Keratinocyte (primary cell): Measurements from ENCODE around the gene MYO15B. TPM values are rescaled to one million over a fixed set of nuclear protein-coding genes. Genes with fewer than 3 reads are reported as not detected.
A peak's percentile ranks its signal among the peaks of the same experiment; 100 is the strongest.

ENCODE experiments used
- DNase-seq: peaks from one replicate; pipeline ENCODE4 v3.0.0-alpha.2; 2011; ENCODE audit warnings: low read depth, missing footprints, low spot score
- FAIRE-seq: peaks from 2 replicates; lab custom pipeline; 2011; peaks lifted over from hg19 to GRCh38; lab: Jason Lieb, UNC
- H2AFZ ChIP-seq: 2 replicates; pipeline ENCODE4 v1.6.0; 2012; ENCODE audit warnings: low read length, control low read depth, inconsistent platforms; ENCODE audit not compliant: control insufficient read depth
- H3K27ac ChIP-seq: 2 replicates; pipeline ENCODE4 v1.5.1; 2011; ENCODE audit warnings: low read length; ENCODE audit not compliant: control insufficient read depth, insufficient read depth
- H3K27me3 ChIP-seq: 3 replicates; pipeline ENCODE4 v1.6.0; 2011; ENCODE audit warnings: low read length; ENCODE audit not compliant: control insufficient read depth, insufficient read depth; ENCODE audit errors: extremely low read depth
- H3K36me3 ChIP-seq, 2 experiments: 2 replicates in 1 of 2; 3 replicates in 1 of 2; pipeline ENCODE4 v1.5.1; 2011; ENCODE audit warnings: low read length in 2 of 2, mild to moderate bottlenecking in 1 of 2; ENCODE audit not compliant: control insufficient read depth in 2 of 2, insufficient read depth in 2 of 2; ENCODE audit errors: extremely low read depth in 1 of 2
- H3K4me1 ChIP-seq: 3 replicates; pipeline ENCODE4 v1.5.1; 2011; ENCODE audit warnings: low read length; ENCODE audit not compliant: control insufficient read depth, insufficient read depth; ENCODE audit errors: extremely low read depth
- H3K4me2 ChIP-seq: 3 replicates; pipeline ENCODE4 v1.6.0; 2011; ENCODE audit warnings: low read depth, low read length; ENCODE audit not compliant: control insufficient read depth, insufficient read depth; ENCODE audit errors: extremely low read depth
- H3K4me3 ChIP-seq, 3 experiments: fragments of 200-600 bp in 1 of 3; sonication (generic) in 1 of 3; 2 replicates in 2 of 3; 3 replicates in 1 of 3; pipeline ENCODE4 v1.5.1; 2011 to 2016; ENCODE audit warnings: low read length in 3 of 3, mild to moderate bottlenecking in 3 of 3, control low read depth in 2 of 3, inconsistent platforms in 1 of 3, low read depth in 1 of 3, mixed read lengths in 1 of 3, mixed run types in 1 of 3, moderate library complexity in 1 of 3; ENCODE audit not compliant: control insufficient read depth in 2 of 3, insufficient read depth in 2 of 3; ENCODE audit errors: extremely low read depth in 1 of 3
- H3K79me2 ChIP-seq: 2 replicates; pipeline ENCODE4 v1.6.0; 2012; ENCODE audit warnings: low read length; ENCODE audit not compliant: control insufficient read depth, insufficient read depth
- H3K9ac ChIP-seq: 3 replicates; pipeline ENCODE4 v1.6.0; 2011; ENCODE audit warnings: low read length; ENCODE audit not compliant: control insufficient read depth, insufficient read depth; ENCODE audit errors: extremely low read depth
- H3K9me1 ChIP-seq: 3 replicates; pipeline ENCODE4 v1.6.0; 2011; ENCODE audit warnings: low read length; ENCODE audit not compliant: control insufficient read depth, insufficient read depth; ENCODE audit errors: extremely low read depth
- H3K9me3 ChIP-seq: 2 replicates; pipeline ENCODE4 v1.5.1; 2012; ENCODE audit warnings: low read depth, low read length; ENCODE audit not compliant: control insufficient read depth
- H4K20me1 ChIP-seq: 3 replicates; pipeline ENCODE4 v1.6.0; 2011; ENCODE audit warnings: low read length; ENCODE audit not compliant: control insufficient read depth, insufficient read depth; ENCODE audit errors: extremely low read depth
- EZH2 ChIP-seq: IDR thresholded peaks from one replicate; pipeline ENCODE4 v1.6.1; 2012; ENCODE audit warnings: inconsistent platforms, mild to moderate bottlenecking, low read length, moderate library complexity
- dilution Hi-C: fragments of 300-500 bp; cut with MboI; formaldehyde crosslinking; loops from one replicate; pipeline ENCODE4 v1.7.0; 2020; ENCODE audit warnings: low sequenced_read_pairs; ENCODE audit not compliant: extremely low pct_ligation_motif_present
- polyA plus RNA-seq, 5 experiments: library from polyadenylated mRNA; depleted of rRNA in 3 of 5; stranded (reverse) in 3 of 5; stranded (forward) in 1 of 5; unstranded in 1 of 5; fragments of >200 nt; gene quantifications; 1 replicate in 1 of 5; 2 replicates in 3 of 5; 3 replicates in 1 of 5; pipeline versions ENCODE4 v1.2.1 to v1.2.3, GENCODE V29; 2011 to 2012; ENCODE audit warnings: missing spikeins in 2 of 5, low read depth in 1 of 5, low replicate concordance in 1 of 5
- TF ChIP-seq, protein P1 (sequence below), 3 experiments: IDR thresholded peaks in 1 of 3; conservative IDR thresholded peaks in 1 of 3; optimal IDR thresholded peaks in 1 of 3; 2 replicates in 2 of 3; 3 replicates in 1 of 3; pipeline versions ENCODE3 to v1.5.1; 2011; ENCODE audit warnings: low read length in 3 of 3, mild to moderate bottlenecking in 3 of 3, moderate library complexity in 2 of 3, control low read depth in 1 of 3, inconsistent platforms in 1 of 3; ENCODE audit not compliant: insufficient read depth in 2 of 3; ENCODE audit errors: extremely low read depth in 1 of 3

MYO15B gene
- polyA plus RNA-seq, 1 donor (not counting 4 experiments of a cell fraction or from before 2014, with no cell fraction given) = 0.14 TPM

DNA sequence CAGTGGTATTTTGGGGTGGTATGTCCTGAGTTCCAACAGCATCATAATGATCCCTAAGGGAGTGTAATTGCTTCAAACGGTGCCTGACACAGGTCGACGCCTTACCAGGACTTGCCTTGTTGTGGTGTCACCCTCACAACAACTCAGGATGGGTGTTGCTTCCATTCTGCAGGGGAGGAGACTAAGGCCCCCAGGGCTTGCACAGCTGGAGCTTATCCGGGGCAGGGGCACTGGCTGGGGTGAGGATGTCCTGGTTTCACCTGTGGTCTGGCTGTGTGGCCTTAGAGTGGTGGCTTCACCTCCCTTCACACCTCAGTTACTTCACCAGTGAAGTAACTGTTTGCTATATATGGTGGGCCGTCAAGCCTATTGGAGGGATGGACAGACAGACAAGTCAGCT lies 38.8 kb upstream of the MYO15B start:
- Histone ChIP-seq H3K9ac (peak overlapping the region; percentile 15), H3K27me3 (no peaks in the 10 kb centered on the region), H3K36me3 (peaks cover 0 to 2% of the 10 kb centered on the region in 2 experiments), H2AFZ (no peak overlapping the region), H3K9me1 (no peaks in the 10 kb centered on the region), H3K4me3 (no peak overlapping the region), H3K9me3 (no peaks in the 10 kb centered on the region), H3K4me2 (peak overlapping the region; percentile 10), H3K79me2 (no peaks in the 10 kb centered on the region), H3K27ac (no peak overlapping the region), H4K20me1 (no peaks in the 10 kb centered on the region), H3K4me1 (peaks cover 16% of the 10 kb centered on the region)
- FAIRE-seq (no peak), DNase-seq (no peak)
- no peak for TF ChIP-seq EZH2
- TF ChIP-seq, protein P1, sequence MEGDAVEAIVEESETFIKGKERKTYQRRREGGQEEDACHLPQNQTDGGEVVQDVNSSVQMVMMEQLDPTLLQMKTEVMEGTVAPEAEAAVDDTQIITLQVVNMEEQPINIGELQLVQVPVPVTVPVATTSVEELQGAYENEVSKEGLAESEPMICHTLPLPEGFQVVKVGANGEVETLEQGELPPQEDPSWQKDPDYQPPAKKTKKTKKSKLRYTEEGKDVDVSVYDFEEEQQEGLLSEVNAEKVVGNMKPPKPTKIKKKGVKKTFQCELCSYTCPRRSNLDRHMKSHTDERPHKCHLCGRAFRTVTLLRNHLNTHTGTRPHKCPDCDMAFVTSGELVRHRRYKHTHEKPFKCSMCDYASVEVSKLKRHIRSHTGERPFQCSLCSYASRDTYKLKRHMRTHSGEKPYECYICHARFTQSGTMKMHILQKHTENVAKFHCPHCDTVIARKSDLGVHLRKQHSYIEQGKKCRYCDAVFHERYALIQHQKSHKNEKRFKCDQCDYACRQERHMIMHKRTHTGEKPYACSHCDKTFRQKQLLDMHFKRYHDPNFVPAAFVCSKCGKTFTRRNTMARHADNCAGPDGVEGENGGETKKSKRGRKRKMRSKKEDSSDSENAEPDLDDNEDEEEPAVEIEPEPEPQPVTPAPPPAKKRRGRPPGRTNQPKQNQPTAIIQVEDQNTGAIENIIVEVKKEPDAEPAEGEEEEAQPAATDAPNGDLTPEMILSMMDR (optimal IDR thresholded peaks at IDR 0.05 in 1 of 3, IDR thresholded peaks at IDR 0.05 in 1 of 3, conservative IDR thresholded peaks at IDR 0.05 in 1 of 3; ENCODE audit: extremely low read depth in 1 of 3, insufficient read depth in 2 of 3, low read length in 3 of 3) = no peak
- dilution Hi-C loops = no loop called here

DNA sequence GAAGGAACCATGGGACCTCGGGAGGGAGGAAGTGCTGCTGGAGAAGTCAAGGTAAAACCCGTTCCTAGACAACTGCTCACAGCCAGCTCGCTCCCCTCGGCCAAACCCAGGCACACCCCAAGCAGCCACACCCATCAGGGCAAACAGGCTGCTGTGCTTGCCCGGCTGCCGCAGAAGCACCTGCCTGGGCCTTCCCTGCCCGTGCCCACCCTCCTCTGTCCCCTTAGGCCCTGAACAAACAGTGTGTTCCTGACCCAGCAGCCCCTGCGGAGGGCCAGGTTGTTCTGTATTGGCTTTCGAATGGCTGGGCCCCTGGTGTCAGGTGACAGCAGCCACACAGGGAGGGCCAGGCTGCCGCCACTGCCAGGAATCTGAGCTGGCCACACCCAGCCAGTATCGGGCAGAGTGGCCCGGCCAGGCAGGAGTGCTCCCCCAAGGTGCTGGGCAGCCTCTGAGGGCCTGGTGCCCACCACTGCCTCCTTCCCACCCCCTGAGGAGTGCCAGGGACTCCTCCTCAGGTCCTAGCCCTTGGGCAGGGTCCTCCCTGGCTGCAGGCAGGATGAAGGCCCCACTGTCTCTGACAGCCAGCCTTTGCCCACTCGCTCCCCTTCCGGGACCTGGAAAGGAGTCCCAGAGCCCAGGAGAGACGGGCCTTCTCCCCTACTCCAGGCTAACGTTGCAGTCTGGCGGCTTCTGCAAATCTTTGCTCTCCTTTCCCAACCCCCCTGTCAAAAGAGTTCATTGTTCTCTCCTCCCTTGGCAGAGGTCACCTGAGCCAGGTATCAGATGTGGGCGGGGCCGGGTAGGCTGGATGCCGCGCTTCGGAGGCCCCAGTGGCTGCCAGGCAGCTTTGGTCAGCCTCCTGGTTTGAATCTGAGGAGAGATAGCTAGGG lies 38.1 kb upstream of the MYO15B start:
- H3K9me1 ChIP-seq = no peaks in the 10 kb centered on the region
- peak overlapping the region; percentile 22 for H3K9ac ChIP-seq
- no peak for DNase-seq
- peak overlapping the region; percentile 62 for H3K4me2 ChIP-seq
- H3K79me2 ChIP-seq = no peaks in the 10 kb centered on the region
- no peak for FAIRE-seq
- H3K27ac ChIP-seq = peak overlapping the region; percentile 26
- H3K27me3 ChIP-seq = no peaks in the 10 kb centered on the region
- peaks cover 0 to 2% of the 10 kb centered on the region in 2 experiments for H3K36me3 ChIP-seq
- H3K4me3 ChIP-seq = no peak overlapping the region
- peak overlapping the region; percentile 70 for H2AFZ ChIP-seq
- H3K9me3 ChIP-seq = no peaks in the 10 kb centered on the region
- no peaks in the 10 kb centered on the region for H4K20me1 ChIP-seq
- H3K4me1 ChIP-seq = peaks cover 16% of the 10 kb centered on the region
- TF ChIP-seq EZH2 = no peak
- TF ChIP-seq, protein P1 (optimal IDR thresholded peaks at IDR 0.05 in 1 of 3, IDR thresholded peaks at IDR 0.05 in 1 of 3, conservative IDR thresholded peaks at IDR 0.05 in 1 of 3; ENCODE audit: extremely low read depth in 1 of 3, insufficient read depth in 2 of 3, low read length in 3 of 3) = no peak
- dilution Hi-C loops = no loop called here
